Renal pelvis (tissue), 3 donors: ENCODE measurements around the gene SIGLEC14. TPM values are rescaled to one million over a fixed set of nuclear protein-coding genes. Genes with fewer than 3 reads are reported as not detected.

ENCODE experiments used
- polyA plus RNA-seq, 3 donors: library from polyadenylated mRNA; unstranded; fragments of 120-200 nt; gene quantifications; one replicate each; pipeline ENCODE4 v1.2.1, GENCODE V29; 2013; ENCODE audit not compliant: insufficient read length in 3 of 3

Gene SIGLEC14
- polyA plus RNA-seq, 3 donors = 0.25 to 0.92 (median 0.54) TPM

Other genes with a start within 250 kb of the SIGLEC14 start
- gene SIGLEC10, start 229.2 kb downstream of the SIGLEC14 start, polyA plus RNA-seq = 1 to 10 TPM; 1.1 to 1.7 (median 1.6) TPM
- under 1 TPM in 1 of 3 donors, not detected in 2; 0.10 TPM for gene SIGLEC8, start 188.4 kb downstream of the SIGLEC14 start, polyA plus RNA-seq
- not detected for gene CEACAM18, start 168.3 kb downstream of the SIGLEC14 start, polyA plus RNA-seq
- under 1 TPM in 2 of 3 donors, not detected in 1; 0.13 to 0.19 TPM for gene SIGLEC12, start 145.0 kb downstream of the SIGLEC14 start, polyA plus RNA-seq
- under 1 TPM in 1 of 3 donors, not detected in 2; 0.16 TPM for gene SIGLEC6, start 115.2 kb downstream of the SIGLEC14 start, polyA plus RNA-seq
- gene ZNF175, start 75.5 kb downstream of the SIGLEC14 start, polyA plus RNA-seq = 10 to 100 TPM; 15.3 to 22.0 (median 17.3) TPM
- gene SIGLEC5, start 16.4 kb downstream of the SIGLEC14 start, polyA plus RNA-seq = under 1 TPM in 2 of 3 donors, not detected in 1; 0.26 to 0.40 TPM
- gene SPACA6, start 46.5 kb upstream of the SIGLEC14 start, polyA plus RNA-seq = 10 to 100 TPM; 16.4 to 27.6 (median 24.1) TPM
- gene HAS1, start 77.2 kb upstream of the SIGLEC14 start, polyA plus RNA-seq = under 1 TPM in 2 of 3 donors, not detected in 1; 0.13 TPM
- 1 to 10 TPM in 2 of 3 donors, under 1 TPM in 1; 0.88 to 1.5 (median 1.3) TPM for gene FPR1, start 105.1 kb upstream of the SIGLEC14 start, polyA plus RNA-seq
- under 1 TPM in 2 of 3 donors, not detected in 1; 0.15 to 0.19 TPM for gene FPR2, start 114.4 kb upstream of the SIGLEC14 start, polyA plus RNA-seq
- under 1 TPM; 0.21 to 0.46 (median 0.23) TPM for gene FPR3, start 148.3 kb upstream of the SIGLEC14 start, polyA plus RNA-seq
- gene ZNF577, start 241.1 kb upstream of the SIGLEC14 start, polyA plus RNA-seq = 10 to 100 TPM; 40.9 to 59.4 (median 43.7) TPM